Esophagus muscularis mucosa (tissue), 4 donors: ENCODE measurements around the gene DHPS. TPM values are rescaled to one million over a fixed set of nuclear protein-coding genes. Genes with fewer than 3 reads are reported as not detected.
A peak's percentile ranks its signal among the peaks of the same experiment; 100 is the strongest.

ENCODE experiments used
- DNase-seq: peaks from one replicate; pipeline ENCODE4 v3.0.0-alpha.2; 2017; ENCODE audit errors: extremely low spot score
- H3K27ac ChIP-seq, 4 donors: fragments of 200-600 bp; sonication (generic); replicated peaks in 1 of 4; 1 replicate in 3 of 4; 2 replicates in 1 of 4; pipeline ENCODE4 v1.5.1; 2016 to 2019; ENCODE audit warnings: mild to moderate bottlenecking in 1 of 4
- H3K27me3 ChIP-seq, 4 donors: fragments of 200-600 bp; sonication (generic); one replicate each; pipeline versions ENCODE4 v1.5.1 to v1.6.0; 2016 to 2019
- H3K36me3 ChIP-seq, 4 donors: fragments of 200-600 bp; sonication (generic); one replicate each; pipeline ENCODE4 v1.5.1; 2016 to 2019
- H3K4me1 ChIP-seq, 4 donors: fragments of 200-600 bp; sonication (generic); one replicate each; pipeline ENCODE4 v1.5.1; 2016 to 2019
- H3K4me3 ChIP-seq, 4 donors: fragments of 200-600 bp; sonication (generic); 1 replicate in 2 of 4; 2 replicates in 2 of 4; pipeline ENCODE4 v1.5.1; 2016 to 2019; ENCODE audit warnings: mild to moderate bottlenecking in 4 of 4, moderate library complexity in 1 of 4
- H3K9me3 ChIP-seq, 4 donors: fragments of 200-600 bp; sonication (generic); 1 replicate in 3 of 4; 2 replicates in 1 of 4; pipeline ENCODE4 v1.5.1; 2016 to 2019
- CTCF ChIP-seq, 3 experiments: fragments of 200-600 bp in 2 of 3; fragments of 450-650 bp in 1 of 3; sonication (generic) in 2 of 3; IDR thresholded peaks; one replicate each; pipeline ENCODE4 v1.5.1; 2017 to 2019; ENCODE audit warnings: antibody characterized with exemption in 3 of 3, mild to moderate bottlenecking in 2 of 3, moderate library complexity in 1 of 3
- EP300 ChIP-seq: sonication (generic); formaldehyde crosslinking; IDR thresholded peaks from one replicate; pipeline ENCODE4 v1.6.1; 2017; ENCODE audit warnings: antibody characterized with exemption
- POLR2A ChIP-seq: fragments of 450-650 bp; IDR thresholded peaks from one replicate; pipeline ENCODE4 v1.6.1; 2017; ENCODE audit warnings: antibody characterized with exemption, moderate library complexity, mild to moderate bottlenecking, low read depth
- POLR2AphosphoS5 ChIP-seq, 2 donors: sonication (generic); formaldehyde crosslinking; IDR thresholded peaks; one replicate each; pipeline ENCODE4 v1.6.1; 2017; ENCODE audit warnings: antibody characterized with exemption in 2 of 2
- WGBS: methylation state at CpG from one replicate; pipeline ENCODE4 v1.1.5; 2018; 5-methylcytosine and 5-hydroxymethylcytosine counted together
- intact Hi-C: fragments of 100-400 bp; cut with DNase I; formaldehyde crosslinking; loops from one replicate; pipeline ENCODE4 v1.15.1; 2023
- total RNA-seq, 4 donors: library from RNA; depleted of rRNA; stranded (reverse); fragments of >200 nt; gene quantifications; one replicate each; pipeline versions ENCODE4 v1.1.0 to v1.2.1, GENCODE V29; 2016

The DHPS gene
- total RNA-seq, 4 donors from 2014 or later, result 74.3 to 92.3 (median 85.0) TPM

GRCh38 chr19:12649941-12650340 is 31.7 kb downstream of the DHPS start:
- no peak overlapping the region for H3K4me3 ChIP-seq
- 98% methylated on average over 10 of the region's 10 CpGs for WGBS

GRCh38 chr19:12648088-12648487 is 33.6 kb downstream of the DHPS start:
- Histone ChIP-seq H3K36me3 (peaks cover 0 to 20% (median 2%) of the 10 kb centered on the region in 4 donors), H3K9me3 (no peaks in the 10 kb centered on the region), H3K27me3 (no peaks in the 10 kb centered on the region), H3K27ac (peak overlapping the region in 1 of 4 donors; percentile 33), H3K4me3 (peak overlapping the region; percentile 44 to 62 (median 48)), H3K4me1 (peaks cover 11 to 22% (median 15%) of the 10 kb centered on the region in 4 donors)
- intact Hi-C loops, result no loop called here
- 14% methylated on average over 21 of the region's 29 CpGs for WGBS
- TF ChIP-seq POLR2A (no peak), CTCF (IDR thresholded peaks at IDR 0.05) (peak; percentile 22 to 40 (median 25))
- DNase-seq, result no peak

More at GRCh38 chr19:12649941-12650340, 31.7 kb downstream of the DHPS start:
- Histone ChIP-seq H3K36me3 (peaks cover 0 to 36% (median 12%) of the 10 kb centered on the region in 4 donors), H3K27ac (no peak overlapping the region), H3K27me3 (no peaks in the 10 kb centered on the region), H3K9me3 (no peaks in the 10 kb centered on the region), H3K4me1 (peaks cover 11 to 22% (median 15%) of the 10 kb centered on the region in 4 donors)
- DNase-seq, result no peak
- intact Hi-C loops, result no loop called here
- TF ChIP-seq CTCF (IDR thresholded peaks at IDR 0.05) (no peak), POLR2A (no peak), POLR2AphosphoS5 (IDR thresholded peaks at IDR 0.05) (no peak), EP300 (no peak)

GRCh38 chr19:12647490-12648071 is 34.1 kb downstream of the DHPS start:
- H3K4me1 ChIP-seq, result peaks cover 11 to 22% (median 15%) of the 10 kb centered on the region in 4 donors
- H3K4me3 ChIP-seq, result peak overlapping the region; percentile 44 to 62 (median 48)
- H3K36me3 ChIP-seq, result peaks cover 0 to 18% (median under 1%) of the 10 kb centered on the region in 4 donors
- peak overlapping the region in 3 of 4 donors; percentile 1 to 33 (median 27) for H3K27ac ChIP-seq
- no peaks in the 10 kb centered on the region for H3K9me3 ChIP-seq
- WGBS, result 7% methylated on average over 27 of the region's 31 CpGs
- intact Hi-C loops, result no loop called here
- TF ChIP-seq POLR2AphosphoS5 (IDR thresholded peaks at IDR 0.05) (no peak), POLR2A (no peak), CTCF (IDR thresholded peaks at IDR 0.05) (no peak), EP300 (no peak)
- H3K27me3 ChIP-seq, result no peaks in the 10 kb centered on the region
- no peak for DNase-seq

- no peak for TF ChIP-seq CTCF (IDR thresholded peaks at IDR 0.05)
- no peak for TF ChIP-seq POLR2AphosphoS5 (IDR thresholded peaks at IDR 0.05)
- TF ChIP-seq POLR2A, result no peak
- no peak for TF ChIP-seq EP300
- H3K4me1 ChIP-seq, result peaks cover 11 to 22% (median 15%) of the 10 kb centered on the region in 4 donors
- H3K4me3 ChIP-seq, result peak overlapping the region in 3 of 4 donors; percentile 46 to 62 (median 51)
- H3K27me3 ChIP-seq, result no peaks in the 10 kb centered on the region
- WGBS, result 77% methylated on average over 8 of the region's 8 CpGs
- intact Hi-C loops, result no loop called here
- DNase-seq, result no peak
- H3K36me3 ChIP-seq, result peaks cover 0 to 12% (median 0%) of the 10 kb centered on the region in 4 donors
- H3K9me3 ChIP-seq, result no peaks in the 10 kb centered on the region
- peak overlapping the region in 3 of 4 donors; percentile 1 to 33 (median 27) for H3K27ac ChIP-seq
Measured at GRCh38 chr19:12647047-12647446, 34.6 kb downstream of the DHPS start.
